GM23338 (cell line): ENCODE results near the gene MED9. TPM values are rescaled to one million over a fixed set of nuclear protein-coding genes. Genes with fewer than 3 reads are reported as not detected.

ENCODE experiments used
- ATAC-seq: fragments of 200-7000 bp; cut with Tn5 transposase; 3 replicates; pipeline ENCODE4 v1.9.1; 2020
- DNase-seq: peaks from one replicate; pipeline ENCODE4 v3.0.0-alpha.2; 2015; ENCODE audit warnings: low spot score
- H2AFZ ChIP-seq: fragments of 200-600 bp; sonication (generic); 2 replicates; pipeline ENCODE4 v1.8.0; 2016; ENCODE audit warnings: antibody characterized with exemption, mild to moderate bottlenecking, moderate library complexity
- H3F3A ChIP-seq: fragments of 200-600 bp; sonication (generic); replicated peaks from 2 replicates; pipeline ENCODE4 v1.8.0; 2017; ENCODE audit warnings: antibody characterized with exemption, mixed run types, low read depth
- H3K27ac ChIP-seq: fragments of 200-600 bp; sonication (generic); 2 replicates; pipeline ENCODE4 v1.6.1; 2016; ENCODE audit warnings: low read depth
- H3K27me3 ChIP-seq: fragments of 200-600 bp; sonication (generic); 2 replicates; pipeline ENCODE4 v1.8.0; 2016; ENCODE audit warnings: mild to moderate bottlenecking, mixed run types, moderate library complexity; ENCODE audit not compliant: insufficient read depth
- H3K36me3 ChIP-seq: fragments of 200-600 bp; sonication (generic); 2 replicates; pipeline ENCODE4 v1.8.0; 2016; ENCODE audit warnings: mild to moderate bottlenecking; ENCODE audit not compliant: insufficient read depth
- H3K4me1 ChIP-seq: fragments of 200-600 bp; sonication (generic); 2 replicates; pipeline ENCODE4 v1.8.0; 2016; ENCODE audit warnings: mild to moderate bottlenecking, moderate library complexity; ENCODE audit not compliant: insufficient read depth
- H3K4me2 ChIP-seq: fragments of 200-600 bp; sonication (generic); 2 replicates; pipeline ENCODE4 v1.7.1; 2017; ENCODE audit warnings: mixed run types
- H3K4me3 ChIP-seq: fragments of 200-600 bp; sonication (generic); 2 replicates; pipeline ENCODE4 v1.6.1; 2016; ENCODE audit warnings: mixed run types
- H3K79me2 ChIP-seq: fragments of 200-600 bp; sonication (generic); replicated peaks from 2 replicates; pipeline ENCODE4 v1.8.0; 2017; ENCODE audit warnings: mild to moderate bottlenecking; ENCODE audit not compliant: insufficient read depth
- H3K9me2 ChIP-seq: fragments of 200-600 bp; sonication (generic); 2 replicates; pipeline ENCODE4 v1.8.0; 2017; ENCODE audit not compliant: insufficient read depth
- H4K20me1 ChIP-seq: fragments of 200-600 bp; sonication (generic); replicated peaks from 2 replicates; pipeline ENCODE4 v1.8.0; 2017; ENCODE audit warnings: mild to moderate bottlenecking; ENCODE audit not compliant: insufficient read depth
- H3K27ac Mint-ChIP-seq: 2 replicates; pipeline ENCODE4 v1.8.0; 2020; ENCODE audit warnings: inconsistent platforms, mild to moderate bottlenecking, moderate library complexity, mixed read lengths
- H3K27me3 Mint-ChIP-seq: 3 replicates; pipeline ENCODE4 v1.8.0; 2022; ENCODE audit warnings: low read depth, mild to moderate bottlenecking, moderate library complexity, mixed read lengths, inconsistent platforms; ENCODE audit not compliant: insufficient read depth, poor library complexity
- H3K36me3 Mint-ChIP-seq: 3 replicates; pipeline ENCODE4 v1.8.0; 2021; ENCODE audit warnings: low read depth, mild to moderate bottlenecking, inconsistent platforms, moderate library complexity, mixed read lengths
- H3K4me1 Mint-ChIP-seq: 3 replicates; pipeline ENCODE4 v1.8.0; 2020; ENCODE audit warnings: mild to moderate bottlenecking, inconsistent platforms, mixed read lengths
- H3K4me3 Mint-ChIP-seq: 3 replicates; pipeline ENCODE4 v1.8.0; 2021; ENCODE audit warnings: moderate library complexity, mild to moderate bottlenecking, inconsistent platforms, mixed read lengths
- H3K9me3 Mint-ChIP-seq: 3 replicates; pipeline ENCODE4 v1.8.0; 2020; ENCODE audit warnings: moderate library complexity, mild to moderate bottlenecking, inconsistent platforms, mixed read lengths
- CREB1 ChIP-seq: fragments of 250-450 bp; sonication (Bioruptor Pico); IDR thresholded peaks from 2 replicates; pipeline ENCODE4 v1.5.0; 2020; ENCODE audit warnings: low read depth, mild to moderate bottlenecking, moderate library complexity
- CTCF ChIP-seq, 2 experiments: fragments of 200-600 bp in 1 of 2; sonication (generic) in 1 of 2; conservative IDR thresholded peaks; 2 replicates each; pipeline versions ENCODE4 v1.5.1 to v1.6.1; 2016 to 2017; ENCODE audit warnings: antibody characterized with exemption in 2 of 2, low read depth in 2 of 2, mild to moderate bottlenecking in 2 of 2, moderate library complexity in 1 of 2
- ETS1 ChIP-seq: IDR thresholded peaks from 2 replicates; pipeline ENCODE4 v1.6.1; 2016; ENCODE audit warnings: antibody characterized with exemption
- EZH2 ChIP-seq: fragments of 200-600 bp; sonication (generic); IDR thresholded peaks from one replicate; pipeline ENCODE4 v1.8.0; 2017; ENCODE audit warnings: antibody characterized with exemption, mild to moderate bottlenecking, low read depth; ENCODE audit not compliant: unreplicated experiment
- EZH2phosphoT487 ChIP-seq: fragments of 200-600 bp; sonication (generic); IDR thresholded peaks from one replicate; pipeline ENCODE4 v1.8.1; 2018; ENCODE audit warnings: antibody characterized with exemption; ENCODE audit not compliant: unreplicated experiment
- JUNB ChIP-seq: IDR thresholded peaks from one replicate; pipeline ENCODE4 v1.6.1; 2016; ENCODE audit warnings: antibody characterized with exemption; ENCODE audit not compliant: unreplicated experiment
- NANOG ChIP-seq: IDR thresholded peaks from 2 replicates; pipeline ENCODE4 v1.6.1; 2016; ENCODE audit warnings: antibody characterized with exemption, borderline replicate concordance
- POLR2AphosphoS5 ChIP-seq: IDR thresholded peaks from 2 replicates; pipeline ENCODE4 v1.6.1; 2016; ENCODE audit warnings: antibody characterized with exemption, low read depth
- STAT1 ChIP-seq: IDR thresholded peaks from one replicate; pipeline ENCODE4 v1.6.1; 2016; ENCODE audit warnings: antibody characterized with exemption; ENCODE audit not compliant: unreplicated experiment
- ZNF114 ChIP-seq: fragments of 250-450 bp; sonication (Bioruptor Pico); IDR thresholded peaks from 2 replicates; pipeline ENCODE4 v1.5.0; 2020; ENCODE audit warnings: mild to moderate bottlenecking, moderate library complexity
- ZNF331 ChIP-seq: fragments of 250-450 bp; sonication (Bioruptor Pico); IDR thresholded peaks from 2 replicates; pipeline ENCODE4 v1.5.0; 2020; ENCODE audit warnings: low read depth, mild to moderate bottlenecking, moderate library complexity
- ZNF462 ChIP-seq: fragments of 250-450 bp; sonication (Bioruptor Pico); IDR thresholded peaks from 2 replicates; pipeline ENCODE4 v1.5.0; 2020; ENCODE audit warnings: mild to moderate bottlenecking, moderate library complexity
- polyA plus RNA-seq: library from polyadenylated mRNA; unstranded; fragments of >200 nt; fragmentation: Nextera tagmentation; extraction: Ambion mirVana; gene quantifications from 2 replicates; pipeline ENCODE4 v1.2.1, GENCODE V29; 2016
- total RNA-seq: library from RNA; depleted of rRNA; stranded (reverse); fragments of >200 nt; shearing (Covaris generic); gene quantifications from 2 replicates; pipeline ENCODE4 v1.2.3, GENCODE V29; 2014
- TF ChIP-seq, protein P1 (sequence below): IDR thresholded peaks from one replicate; pipeline ENCODE4 v1.6.1; 2018; ENCODE audit warnings: antibody characterized with exemption; ENCODE audit not compliant: unreplicated experiment

Gene MED9
- total and polyA plus RNA-seq, 2 experiments from 2014 or later = 17.3 to 19.9 TPM

- Mint-ChIP-seq H3K36me3 (no peaks in the 10 kb centered on the region), H3K4me3 (no peak overlapping the region), H3K9me3 (peaks cover 9% of the 10 kb centered on the region; the same call in 2 of the 3 replicates), H3K27me3 (peaks cover 5% of the 10 kb centered on the region), H3K27ac (no peak overlapping the region), H3K4me1 (no peaks in the 10 kb centered on the region; the same call in 2 of the 3 replicates)
- Histone ChIP-seq H3F3A (no peaks in the 10 kb centered on the region), H3K27ac (no peak overlapping the region), H3K36me3 (no peaks in the 10 kb centered on the region), H2AFZ (no peak overlapping the region), H3K9me2 (no peaks in the 10 kb centered on the region), H3K4me3 (no peak overlapping the region), H3K79me2 (no peaks in the 10 kb centered on the region), H4K20me1 (no peaks in the 10 kb centered on the region), H3K27me3 (no peaks in the 10 kb centered on the region), H3K4me2 (no peak overlapping the region), H3K4me1 (no peaks in the 10 kb centered on the region)
- DNase-seq = no peak
- no peak for ATAC-seq
- TF ChIP-seq, protein P1, sequence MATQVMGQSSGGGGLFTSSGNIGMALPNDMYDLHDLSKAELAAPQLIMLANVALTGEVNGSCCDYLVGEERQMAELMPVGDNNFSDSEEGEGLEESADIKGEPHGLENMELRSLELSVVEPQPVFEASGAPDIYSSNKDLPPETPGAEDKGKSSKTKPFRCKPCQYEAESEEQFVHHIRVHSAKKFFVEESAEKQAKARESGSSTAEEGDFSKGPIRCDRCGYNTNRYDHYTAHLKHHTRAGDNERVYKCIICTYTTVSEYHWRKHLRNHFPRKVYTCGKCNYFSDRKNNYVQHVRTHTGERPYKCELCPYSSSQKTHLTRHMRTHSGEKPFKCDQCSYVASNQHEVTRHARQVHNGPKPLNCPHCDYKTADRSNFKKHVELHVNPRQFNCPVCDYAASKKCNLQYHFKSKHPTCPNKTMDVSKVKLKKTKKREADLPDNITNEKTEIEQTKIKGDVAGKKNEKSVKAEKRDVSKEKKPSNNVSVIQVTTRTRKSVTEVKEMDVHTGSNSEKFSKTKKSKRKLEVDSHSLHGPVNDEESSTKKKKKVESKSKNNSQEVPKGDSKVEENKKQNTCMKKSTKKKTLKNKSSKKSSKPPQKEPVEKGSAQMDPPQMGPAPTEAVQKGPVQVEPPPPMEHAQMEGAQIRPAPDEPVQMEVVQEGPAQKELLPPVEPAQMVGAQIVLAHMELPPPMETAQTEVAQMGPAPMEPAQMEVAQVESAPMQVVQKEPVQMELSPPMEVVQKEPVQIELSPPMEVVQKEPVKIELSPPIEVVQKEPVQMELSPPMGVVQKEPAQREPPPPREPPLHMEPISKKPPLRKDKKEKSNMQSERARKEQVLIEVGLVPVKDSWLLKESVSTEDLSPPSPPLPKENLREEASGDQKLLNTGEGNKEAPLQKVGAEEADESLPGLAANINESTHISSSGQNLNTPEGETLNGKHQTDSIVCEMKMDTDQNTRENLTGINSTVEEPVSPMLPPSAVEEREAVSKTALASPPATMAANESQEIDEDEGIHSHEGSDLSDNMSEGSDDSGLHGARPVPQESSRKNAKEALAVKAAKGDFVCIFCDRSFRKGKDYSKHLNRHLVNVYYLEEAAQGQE = no peak
- no peak for TF ChIP-seq ZNF114 (CRISPR knock-in tag)
- no peak for TF ChIP-seq EZH2
- no peak for TF ChIP-seq ZNF331
- no peak for TF ChIP-seq ETS1
- no peak for TF ChIP-seq CREB1
- TF ChIP-seq POLR2AphosphoS5 = no peak
- no peak for TF ChIP-seq NANOG
- no peak for TF ChIP-seq EZH2phosphoT487
- TF ChIP-seq JUNB = no peak
- no peak for TF ChIP-seq STAT1
- TF ChIP-seq ZNF462 (CRISPR knock-in tag) = no peak
- TF ChIP-seq CTCF (conservative IDR thresholded peaks at IDR 0.05; ENCODE audit: low read depth in 2 of 2) = no peak
Observed at GRCh38 chr17:17434477-17434876, 42.3 kb upstream of the MED9 start.
